Mesenchymal stem cell (in vitro differentiated cells and primary cell): ENCODE measurements around the gene CNNM2.
"Not testable (repeated sequence)": the region's sequence is repeated elsewhere in the genome, so short reads cannot be mapped to it uniquely, and the experiment has no call there.

Experiments
- DNase-seq: peaks from one replicate; pipeline ENCODE4 v3.0.0-alpha.2; 2013
- H2AFZ ChIP-seq: one replicate; pipeline ENCODE4 v1.6.1; 2013; ENCODE audit warnings: low read depth, mild to moderate bottlenecking, control low read depth, inconsistent platforms, low read length, moderate library complexity
- H2AK5ac ChIP-seq: 2 replicates; pipeline ENCODE4 v1.6.1; 2013; ENCODE audit warnings: low read length, moderate library complexity, mild to moderate bottlenecking, inconsistent platforms; ENCODE audit not compliant: severe bottlenecking
- H2BK120ac ChIP-seq: one replicate; pipeline ENCODE4 v1.6.1; 2013; ENCODE audit warnings: low read depth, mild to moderate bottlenecking, inconsistent platforms, low read length, moderate library complexity
- H2BK12ac ChIP-seq, 2 experiments: one replicate each; pipeline ENCODE4 v1.6.1; 2013; ENCODE audit warnings: inconsistent platforms in 2 of 2, low read length in 2 of 2, mild to moderate bottlenecking in 2 of 2, moderate library complexity in 2 of 2, control low read depth in 1 of 2
- H2BK15ac ChIP-seq: one replicate; pipeline ENCODE4 v1.6.1; 2013; ENCODE audit warnings: mild to moderate bottlenecking, low read depth, inconsistent platforms; ENCODE audit not compliant: poor library complexity, severe bottlenecking
- H2BK5ac ChIP-seq: 2 replicates; pipeline ENCODE4 v1.6.1; 2013; ENCODE audit warnings: low read depth, mild to moderate bottlenecking, low read length, control low read depth, inconsistent platforms; ENCODE audit not compliant: poor library complexity, severe bottlenecking
- H3K14ac ChIP-seq, 2 experiments: one replicate each; pipeline ENCODE4 v1.6.1; 2013; ENCODE audit warnings: inconsistent platforms in 2 of 2, low read length in 2 of 2, control low read depth in 1 of 2, mild to moderate bottlenecking in 1 of 2, moderate library complexity in 1 of 2
- H3K18ac ChIP-seq, 2 experiments: one replicate each; pipeline ENCODE4 v1.6.1; 2013; ENCODE audit warnings: inconsistent platforms in 2 of 2, low read length in 2 of 2, control low read depth in 1 of 2, low read depth in 1 of 2, mild to moderate bottlenecking in 1 of 2
- H3K23ac ChIP-seq, 2 experiments: one replicate each; pipeline ENCODE4 v1.6.1; 2013; ENCODE audit warnings: inconsistent platforms in 2 of 2, low read length in 2 of 2, mild to moderate bottlenecking in 2 of 2, moderate library complexity in 2 of 2, control low read depth in 1 of 2
- H3K27ac ChIP-seq: 2 replicates; pipeline ENCODE4 v1.5.1; 2013; ENCODE audit warnings: mild to moderate bottlenecking, moderate library complexity, low read length, control low read depth, inconsistent platforms; ENCODE audit not compliant: poor library complexity, severe bottlenecking
- H3K27me3 ChIP-seq, 2 experiments: 2 replicates each; pipeline versions ENCODE4 v1.6.1 to v1.7.0; 2013; ENCODE audit warnings: low read length in 2 of 2, mild to moderate bottlenecking in 2 of 2, moderate library complexity in 2 of 2, control low read depth in 1 of 2, inconsistent platforms in 1 of 2; ENCODE audit not compliant: control insufficient read depth in 1 of 2, insufficient read depth in 1 of 2
- H3K36me3 ChIP-seq, 2 experiments: 2 replicates each; pipeline versions ENCODE4 v1.6.1 to v1.7.0; 2013; ENCODE audit warnings: low read length in 2 of 2, control low read depth in 1 of 2, inconsistent platforms in 1 of 2, low read depth in 1 of 2, mild to moderate bottlenecking in 1 of 2; ENCODE audit not compliant: insufficient read depth in 2 of 2, control insufficient read depth in 1 of 2
- H3K4ac ChIP-seq, 2 experiments: one replicate each; pipeline ENCODE4 v1.6.1; 2013; ENCODE audit warnings: inconsistent platforms in 2 of 2, low read length in 2 of 2, mild to moderate bottlenecking in 2 of 2, moderate library complexity in 2 of 2, control low read depth in 1 of 2, low read depth in 1 of 2
- H3K4me1 ChIP-seq: 2 replicates; pipeline ENCODE4 v1.6.1; 2013; ENCODE audit warnings: low read depth, low read length, control low read depth; ENCODE audit not compliant: control insufficient read depth, insufficient read depth
- H3K4me2 ChIP-seq: 2 replicates; pipeline ENCODE4 v1.6.1; 2013; ENCODE audit warnings: low read length, mild to moderate bottlenecking, inconsistent platforms; ENCODE audit not compliant: poor library complexity, severe bottlenecking
- H3K4me3 ChIP-seq, 2 experiments: 2 replicates each; pipeline versions ENCODE4 v1.5.1 to v1.7.0; 2013; ENCODE audit warnings: low read length in 2 of 2, mild to moderate bottlenecking in 2 of 2, control low read depth in 1 of 2, low read depth in 1 of 2; ENCODE audit not compliant: insufficient read depth in 1 of 2
- H3K79me1 ChIP-seq: replicated peaks from 2 replicates; pipeline ENCODE4 v1.6.1; 2013; ENCODE audit warnings: mild to moderate bottlenecking, control low read depth, low read length, inconsistent platforms; ENCODE audit not compliant: poor library complexity, severe bottlenecking
- H3K9ac ChIP-seq: 2 replicates; pipeline ENCODE4 v1.7.0; 2013; ENCODE audit warnings: mild to moderate bottlenecking, low read length, moderate library complexity
- H3K9me3 ChIP-seq: 2 replicates; pipeline ENCODE4 v1.7.0; 2013; ENCODE audit warnings: mild to moderate bottlenecking, low read length; ENCODE audit not compliant: control insufficient read depth
- H4K8ac ChIP-seq: one replicate; pipeline ENCODE4 v1.6.1; 2013; ENCODE audit warnings: inconsistent platforms, mild to moderate bottlenecking, low read length, moderate library complexity
- H4K91ac ChIP-seq: one replicate; pipeline ENCODE4 v1.6.1; 2013; ENCODE audit warnings: mild to moderate bottlenecking, low read length, inconsistent platforms
- WGBS: methylation state at CpG from one replicate; pipeline ENCODE4 v1.1.7; 2013; ENCODE audit warnings: mixed read lengths; 5-methylcytosine and 5-hydroxymethylcytosine counted together

The CNNM2 gene

DNA sequence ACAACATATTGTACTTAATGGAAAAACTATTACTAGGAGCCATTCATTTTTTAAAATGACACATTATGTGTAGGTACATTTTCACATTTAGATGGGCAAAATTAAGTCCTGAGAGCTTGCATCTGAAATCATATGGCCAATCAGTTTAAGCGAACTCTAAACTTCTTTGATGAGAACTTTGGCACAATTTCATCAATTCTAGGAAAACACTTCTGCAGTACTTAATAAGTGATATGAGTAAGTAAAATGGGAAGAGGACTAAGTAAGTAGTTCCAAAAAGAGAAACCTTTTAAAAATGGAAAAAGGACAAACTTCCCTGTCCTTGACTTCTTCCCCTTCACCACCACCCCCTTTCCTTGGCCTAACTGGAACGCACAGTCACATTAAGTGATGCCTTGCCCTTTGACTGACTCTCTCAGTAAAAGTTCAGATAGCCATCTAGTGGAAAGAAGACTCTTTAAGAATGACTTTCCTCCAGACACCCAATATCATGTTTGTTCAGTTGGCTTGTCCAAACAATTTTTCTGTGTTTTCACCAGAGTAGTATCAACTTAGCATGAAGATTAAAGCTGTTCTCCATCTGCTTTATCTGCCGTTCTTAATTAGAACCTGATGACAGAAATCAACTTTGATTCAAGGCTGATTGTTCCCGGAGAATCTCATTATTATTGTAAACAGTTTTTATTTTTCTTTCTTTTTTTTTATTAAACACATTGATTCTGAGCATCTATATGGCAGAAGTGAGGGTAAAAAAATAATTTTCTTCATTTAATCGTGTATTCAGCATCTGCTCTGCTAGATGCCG is 45.1 kb downstream of the CNNM2 start:
- Histone ChIP-seq H3K27ac (no peak overlapping the region), H2BK15ac (no peak overlapping the region), H3K36me3 (no peaks in the 10 kb centered on the region), H3K4me3 (no peak overlapping the region), H3K27me3 (no peaks in the 10 kb centered on the region), H2BK120ac (no peak overlapping the region), H2AK5ac (no peak overlapping the region), H3K4ac (no peak overlapping the region), H3K4me2 (no peak overlapping the region), H4K8ac (no peak overlapping the region), H2BK12ac (no peak overlapping the region), H3K9me3 (no peaks in the 10 kb centered on the region), H3K79me1 (no peaks in the 10 kb centered on the region), H2AFZ (no peak overlapping the region), H4K91ac (no peak overlapping the region), H3K9ac (no peak overlapping the region), H3K4me1 (no peaks in the 10 kb centered on the region), H3K23ac (no peak overlapping the region), H3K18ac (no peak overlapping the region), H3K14ac (no peak overlapping the region), H2BK5ac (no peak overlapping the region)
- DNase-seq, result no peak
- WGBS, result 90% methylated on average over 3 of the region's 6 CpGs

DNA sequence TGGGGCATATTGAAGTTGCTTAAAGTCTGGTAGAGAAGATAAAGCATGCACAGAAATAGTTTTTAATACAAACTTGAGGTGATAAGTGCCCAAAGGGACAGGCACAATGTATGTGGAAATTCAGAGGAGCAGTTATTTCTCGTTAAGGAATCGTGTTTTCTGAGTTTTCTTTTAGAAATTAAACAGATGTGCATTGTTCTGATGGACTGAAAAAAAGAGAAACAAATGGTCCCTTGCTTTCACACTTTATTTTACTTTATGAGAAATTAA is 45.6 kb downstream of the CNNM2 start:
- Histone ChIP-seq H2AFZ (no peak overlapping the region), H3K14ac (no peak overlapping the region), H3K4me2 (no peak overlapping the region), H4K91ac (no peak overlapping the region), H3K79me1 (peaks cover 1% of the 10 kb centered on the region), H3K4ac (no peak overlapping the region), H3K18ac (no peak overlapping the region), H3K4me1 (no peaks in the 10 kb centered on the region), H2BK120ac (no peak overlapping the region), H2BK15ac (no peak overlapping the region), H3K27ac (no peak overlapping the region), H4K8ac (no peak overlapping the region), H3K27me3 (no peaks in the 10 kb centered on the region), H2AK5ac (no peak overlapping the region), H3K36me3 (no peaks in the 10 kb centered on the region), H2BK5ac (no peak overlapping the region), H3K23ac (no peak overlapping the region), H2BK12ac (no peak overlapping the region), H3K9me3 (no peaks in the 10 kb centered on the region), H3K4me3 (no peak overlapping the region), H3K9ac (no peak overlapping the region)
- WGBS, result 95% methylated on average over 2 of the region's 2 CpGs
- no peak for DNase-seq

DNA sequence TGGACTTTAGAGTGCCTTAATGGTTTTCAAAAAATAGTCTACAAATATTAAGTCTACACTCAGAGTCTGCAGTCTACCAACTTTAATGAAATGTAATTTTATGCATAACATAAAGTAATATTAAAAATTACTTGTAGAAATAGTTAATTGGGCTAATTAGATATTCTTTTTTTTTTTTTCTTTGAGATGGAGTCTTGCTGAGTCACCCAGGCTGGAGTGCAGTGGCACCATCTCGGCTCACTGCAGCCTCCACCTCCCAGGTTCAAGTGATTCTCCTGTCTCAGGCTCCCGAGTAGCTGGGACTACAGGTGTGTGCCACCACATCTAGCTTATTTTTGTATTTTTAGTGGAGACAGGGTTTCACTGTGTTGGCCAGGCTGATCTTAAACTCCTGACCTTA is 46.0 kb downstream of the CNNM2 start:
- not testable (repeated sequence) for H2BK12ac ChIP-seq, H2AK5ac ChIP-seq, H3K4me2 ChIP-seq, H3K27me3 ChIP-seq, H2BK5ac ChIP-seq, H4K8ac ChIP-seq, H3K79me1 ChIP-seq, H3K14ac ChIP-seq, H3K18ac ChIP-seq, H3K4me3 ChIP-seq, H4K91ac ChIP-seq, H3K4me1 ChIP-seq, H2BK15ac ChIP-seq, H3K9me3 ChIP-seq, H3K27ac ChIP-seq, H2AFZ ChIP-seq, H3K9ac ChIP-seq, H3K36me3 ChIP-seq, DNase-seq, H2BK120ac ChIP-seq, H3K4ac ChIP-seq, H3K23ac ChIP-seq
- 93% methylated on average over 2 of the region's 2 CpGs for WGBS

DNA sequence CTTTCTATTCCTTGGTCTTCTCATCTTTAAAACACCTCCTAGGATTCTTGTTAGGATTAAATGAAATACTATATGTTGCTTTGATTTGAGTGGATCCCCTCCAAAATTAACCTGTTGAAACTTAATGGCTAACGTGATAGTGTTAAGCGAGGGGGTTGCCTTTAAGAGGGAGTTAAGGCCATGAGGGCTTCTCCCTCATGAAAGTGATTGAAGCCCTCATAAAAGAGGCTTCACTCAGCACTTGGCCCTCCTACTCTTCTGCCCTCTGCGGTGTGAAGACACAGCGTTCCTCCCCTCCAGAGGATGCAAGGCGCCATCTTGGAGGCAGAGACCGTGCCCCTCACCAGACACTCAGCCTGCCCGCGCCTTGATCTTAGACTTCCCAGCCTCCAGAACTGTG is 46.6 kb downstream of the CNNM2 start:
- Histone ChIP-seq H3K4ac (no peak overlapping the region), H2BK15ac (no peak overlapping the region), H3K79me1 (peaks cover 1% of the 10 kb centered on the region), H2BK120ac (no peak overlapping the region), H3K9me3 (no peaks in the 10 kb centered on the region), H4K8ac (no peak overlapping the region), H3K4me3 (no peak overlapping the region), H2BK5ac (no peak overlapping the region), H3K36me3 (no peaks in the 10 kb centered on the region), H3K18ac (no peak overlapping the region), H3K23ac (no peak overlapping the region), H3K27ac (no peak overlapping the region), H3K14ac (no peak overlapping the region), H3K4me2 (no peak overlapping the region), H4K91ac (no peak overlapping the region), H2BK12ac (no peak overlapping the region), H3K4me1 (no peaks in the 10 kb centered on the region), H3K27me3 (no peaks in the 10 kb centered on the region), H3K9ac (no peak overlapping the region), H2AFZ (no peak overlapping the region), H2AK5ac (no peak overlapping the region)
- 98% methylated on average over 8 of the region's 8 CpGs for WGBS
- no peak for DNase-seq
